Hepatocyte (in vitro differentiated cells): ENCODE measurements around the gene STYXL2.

Experiments
- EZH2 ChIP-seq: fragments of 200-600 bp; sonication (generic); IDR thresholded peaks from 2 replicates; pipeline ENCODE4 v1.6.1; 2016; ENCODE audit warnings: antibody characterized with exemption, mild to moderate bottlenecking, borderline replicate concordance
- TF ChIP-seq, protein P1 (sequence below): fragments of 200-600 bp; sonication (generic); IDR thresholded peaks from 2 replicates; pipeline ENCODE4 v1.5.1; 2016; ENCODE audit warnings: antibody characterized with exemption, mild to moderate bottlenecking; ENCODE audit not compliant: poor library complexity

DNA sequence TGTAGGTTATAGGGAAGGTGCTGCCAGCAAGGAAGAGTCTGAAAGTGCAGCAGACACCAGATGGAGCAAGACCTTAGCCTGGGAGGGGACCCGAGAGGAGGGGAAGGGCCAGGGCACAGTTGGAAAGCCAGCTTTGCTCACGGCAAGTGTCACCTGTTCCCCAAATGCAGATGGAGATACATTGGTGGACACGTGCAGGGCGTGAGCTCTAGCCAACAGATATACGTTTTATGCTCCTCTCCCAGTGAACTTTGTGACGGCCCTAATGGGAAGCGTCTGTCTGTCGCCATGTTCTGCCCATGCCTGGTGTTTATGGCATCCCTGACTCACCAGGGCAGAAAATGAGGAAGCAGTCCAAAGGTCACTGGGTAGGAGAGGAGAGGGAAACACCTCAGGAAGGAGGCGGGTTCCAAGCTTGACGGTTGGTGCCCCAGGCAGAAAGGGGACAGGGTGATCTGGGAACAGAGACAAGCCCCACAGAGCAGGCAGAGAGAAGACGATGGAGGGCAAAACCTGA lies 11.3 kb upstream of the STYXL2 start:
- TF ChIP-seq, protein P1, sequence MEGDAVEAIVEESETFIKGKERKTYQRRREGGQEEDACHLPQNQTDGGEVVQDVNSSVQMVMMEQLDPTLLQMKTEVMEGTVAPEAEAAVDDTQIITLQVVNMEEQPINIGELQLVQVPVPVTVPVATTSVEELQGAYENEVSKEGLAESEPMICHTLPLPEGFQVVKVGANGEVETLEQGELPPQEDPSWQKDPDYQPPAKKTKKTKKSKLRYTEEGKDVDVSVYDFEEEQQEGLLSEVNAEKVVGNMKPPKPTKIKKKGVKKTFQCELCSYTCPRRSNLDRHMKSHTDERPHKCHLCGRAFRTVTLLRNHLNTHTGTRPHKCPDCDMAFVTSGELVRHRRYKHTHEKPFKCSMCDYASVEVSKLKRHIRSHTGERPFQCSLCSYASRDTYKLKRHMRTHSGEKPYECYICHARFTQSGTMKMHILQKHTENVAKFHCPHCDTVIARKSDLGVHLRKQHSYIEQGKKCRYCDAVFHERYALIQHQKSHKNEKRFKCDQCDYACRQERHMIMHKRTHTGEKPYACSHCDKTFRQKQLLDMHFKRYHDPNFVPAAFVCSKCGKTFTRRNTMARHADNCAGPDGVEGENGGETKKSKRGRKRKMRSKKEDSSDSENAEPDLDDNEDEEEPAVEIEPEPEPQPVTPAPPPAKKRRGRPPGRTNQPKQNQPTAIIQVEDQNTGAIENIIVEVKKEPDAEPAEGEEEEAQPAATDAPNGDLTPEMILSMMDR = no peak
- TF ChIP-seq EZH2 = no peak
